Omental fat pad (tissue), 4 donors: ENCODE measurements around the gene CROCC. TPM values are rescaled to one million over a fixed set of nuclear protein-coding genes. Genes with fewer than 3 reads are reported as not detected.
A peak's percentile ranks its signal among the peaks of the same experiment; 100 is the strongest.

ENCODE experiments used
- ATAC-seq: fragments of 150-250 bp; one replicate; pipeline ENCODE4 v1.9.1; 2016; ENCODE audit warnings: mild to moderate bottlenecking, moderate library complexity; ENCODE audit not compliant: low FRiP score
- DNase-seq: peaks from one replicate; pipeline ENCODE4 v3.0.0-alpha.2; 2019; ENCODE audit warnings: low spot score
- CTCF ChIP-seq, 3 donors: fragments of 450-650 bp; IDR thresholded peaks; one replicate each; pipeline ENCODE4 v1.5.1; 2016 to 2017; ENCODE audit warnings: antibody characterized with exemption in 3 of 3, mild to moderate bottlenecking in 3 of 3, moderate library complexity in 2 of 3
- total RNA-seq, 4 donors: library from RNA; depleted of rRNA; stranded (reverse); fragments of >200 nt; gene quantifications; one replicate each; pipeline ENCODE4 v1.1.0, GENCODE V29; 2016

CROCC gene
- total RNA-seq, 4 donors from 2014 or later: 10.9 to 24.1 (median 14.0) TPM

- ATAC-seq: no peak
- no peak for TF ChIP-seq CTCF (IDR thresholded peaks at IDR 0.05)
- DNase-seq: no peak
Observed at GRCh38 chr1:16975211-16975610, 53.5 kb downstream of the CROCC start.

- TF ChIP-seq CTCF (IDR thresholded peaks at IDR 0.05): no peak
- no peak for ATAC-seq
- no peak for DNase-seq
Observed at GRCh38 chr1:16975838-16976237, 54.1 kb downstream of the CROCC start.

GRCh38 chr1:16976966-16977365 lies 55.2 kb downstream of the CROCC start:
- no peak for TF ChIP-seq CTCF (IDR thresholded peaks at IDR 0.05)
- DNase-seq (no peak), ATAC-seq (no peak)

GRCh38 chr1:16977377-16977776 lies 55.6 kb downstream of the CROCC start:
- TF ChIP-seq CTCF (IDR thresholded peaks at IDR 0.05): no peak
- DNase-seq (no peak), ATAC-seq (no peak)

GRCh38 chr1:16978139-16978538 lies 56.4 kb downstream of the CROCC start:
- DNase-seq (no peak), ATAC-seq (no peak)
- no peak for TF ChIP-seq CTCF (IDR thresholded peaks at IDR 0.05)

GRCh38 chr1:16978567-16979474 lies 57.1 kb downstream of the CROCC start:
- peak; percentile 2 for ATAC-seq
- TF ChIP-seq CTCF (IDR thresholded peaks at IDR 0.05): no peak
- DNase-seq: no peak
